Stimulated activated CD4-positive, alpha-beta T cell treated with anti-CD3 and anti-CD28 coated beads, Interleukin-2, amount 100 ng/mL, for 48 hours (primary cell): Measurements from ENCODE around the gene GMDS.

Experiments
- DNase-seq, 2 donors: peaks; one replicate each; pipeline ENCODE4 v3.0.0-alpha.2; 2020

Gene GMDS

GRCh38 chr6:1971612-1972011 lies 273.8 kb downstream of the GMDS start:
- no peak for DNase-seq

- no peak for DNase-seq
Observed at GRCh38 chr6:1970151-1970561, 275.2 kb downstream of the GMDS start.

GRCh38 chr6:1966713-1967112 lies 278.7 kb downstream of the GMDS start:
- DNase-seq, result no peak

GRCh38 chr6:1965596-1966224 lies 279.7 kb downstream of the GMDS start:
- DNase-seq, result no peak

- DNase-seq, result no peak
Observed at GRCh38 chr6:1963596-1963995, 281.8 kb downstream of the GMDS start.

- DNase-seq, result no peak
Observed at GRCh38 chr6:1962201-1962600, 283.2 kb downstream of the GMDS start.

GRCh38 chr6:1960486-1961142 lies 284.8 kb downstream of the GMDS start:
- DNase-seq, result no peak

- DNase-seq, result no peak
Observed at GRCh38 chr6:1958257-1958656, 287.1 kb downstream of the GMDS start.

GRCh38 chr6:1957746-1958145 lies 287.7 kb downstream of the GMDS start:
- DNase-seq, result no peak

GRCh38 chr6:1952740-1953360 lies 292.6 kb downstream of the GMDS start:
- DNase-seq, result no peak

GRCh38 chr6:1950631-1951030 lies 294.8 kb downstream of the GMDS start:
- no peak for DNase-seq

GRCh38 chr6:1949538-1949937 lies 295.9 kb downstream of the GMDS start:
- DNase-seq, result no peak

- no peak for DNase-seq
Observed at GRCh38 chr6:1947922-1948321, 297.5 kb downstream of the GMDS start.

- no peak for DNase-seq
Observed at GRCh38 chr6:1946583-1946982, 298.8 kb downstream of the GMDS start.

GRCh38 chr6:1945235-1945832 lies 300.1 kb downstream of the GMDS start:
- no peak for DNase-seq

GRCh38 chr6:1942834-1943233 lies 302.6 kb downstream of the GMDS start:
- DNase-seq, result no peak

- DNase-seq, result no peak
Observed at GRCh38 chr6:1941534-1941933, 303.9 kb downstream of the GMDS start.

- DNase-seq, result no peak
Observed at GRCh38 chr6:1940381-1940780, 305.0 kb downstream of the GMDS start.

GRCh38 chr6:1933292-1933691 lies 312.1 kb downstream of the GMDS start:
- DNase-seq, result no peak

GRCh38 chr6:1931817-1932216 lies 313.6 kb downstream of the GMDS start:
- DNase-seq, result no peak

GRCh38 chr6:1930356-1930755 lies 315.0 kb downstream of the GMDS start:
- no peak for DNase-seq

- no peak for DNase-seq
Observed at GRCh38 chr6:1929931-1930330, 315.5 kb downstream of the GMDS start.

- no peak for DNase-seq
Observed at GRCh38 chr6:1925743-1926430, 319.5 kb downstream of the GMDS start.
